ENCODE results near the gene CRHR1. TPM values are rescaled to one million over a fixed set of nuclear protein-coding genes. Genes with fewer than 3 reads are reported as not detected.

The CRHR1 gene
- total RNA-seq, 2 experiments from 2014 or later: not detected

DNA sequence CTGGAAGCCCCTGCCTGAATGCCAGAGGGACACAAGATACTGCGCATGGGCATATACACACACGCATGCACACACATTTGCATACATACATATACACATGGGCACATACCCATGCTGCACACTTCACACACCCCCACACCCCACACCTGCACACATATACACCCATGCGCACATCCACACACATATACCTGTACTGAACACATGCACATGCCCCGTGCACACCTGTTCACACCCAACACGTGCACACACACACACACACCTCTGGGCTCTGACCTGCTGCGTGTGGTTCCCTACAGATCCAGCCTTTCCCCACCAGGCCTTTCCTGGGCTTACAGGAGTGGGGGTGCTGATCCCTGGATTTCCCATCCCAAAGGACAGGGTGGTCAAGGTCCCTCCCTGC is 66.9 kb downstream of the CRHR1 start:
- TF ChIP-seq CTCF (IDR thresholded peaks at IDR 0.05): no peak
- Mint-ChIP-seq H3K4me1 (ENCODE audit: low read depth) (peaks cover 5% of the 10 kb centered on the region), H3K36me3 (ENCODE audit: low read depth) (no peaks in the 10 kb centered on the region), H3K27ac (no peak overlapping the region), H3K27me3 (peaks cover 13% of the 10 kb centered on the region), H3K4me3 (no peak overlapping the region), H3K9me3 (no peaks in the 10 kb centered on the region)
- CTCF ChIA-PET: interaction anchor here (1.0 to 2.6 kb wide), 9 partner anchors 8 to 88 kb away, joined by 3 to 17 read pairs (median 5); no protein-coding TSS in a partner anchor
- POLR2A ChIA-PET: interaction anchor here (0.6 kb wide), 1 partner anchor 110 kb away, joined by 3 read pairs; no protein-coding TSS in a partner anchor
- intact Hi-C loops (cut with micrococcal nuclease): no loop called here
- DNase-seq: no peak
- no peak for ATAC-seq

- ATAC-seq (no peak), DNase-seq (no peak)
- TF ChIP-seq CTCF (IDR thresholded peaks at IDR 0.05): no peak
- Mint-ChIP-seq H3K27ac (no peak overlapping the region), H3K36me3 (ENCODE audit: low read depth) (no peaks in the 10 kb centered on the region), H3K27me3 (peaks cover 13% of the 10 kb centered on the region), H3K9me3 (no peaks in the 10 kb centered on the region), H3K4me3 (no peak overlapping the region), H3K4me1 (ENCODE audit: low read depth) (peaks cover 5% of the 10 kb centered on the region)
- CTCF ChIA-PET: interaction anchor here (0.9 to 2.6 kb wide), 17 partner anchors 8 to 221 kb away, joined by 3 to 17 read pairs (median 4); no protein-coding TSS in a partner anchor
- POLR2A ChIA-PET: interaction anchor here (0.6 kb wide), 1 partner anchor 110 kb away, joined by 3 read pairs; no protein-coding TSS in a partner anchor
- intact Hi-C loops (cut with micrococcal nuclease): no loop called here
Measured at GRCh38 chr17:45851464-45851863, 67.3 kb downstream of the CRHR1 start.

DNA sequence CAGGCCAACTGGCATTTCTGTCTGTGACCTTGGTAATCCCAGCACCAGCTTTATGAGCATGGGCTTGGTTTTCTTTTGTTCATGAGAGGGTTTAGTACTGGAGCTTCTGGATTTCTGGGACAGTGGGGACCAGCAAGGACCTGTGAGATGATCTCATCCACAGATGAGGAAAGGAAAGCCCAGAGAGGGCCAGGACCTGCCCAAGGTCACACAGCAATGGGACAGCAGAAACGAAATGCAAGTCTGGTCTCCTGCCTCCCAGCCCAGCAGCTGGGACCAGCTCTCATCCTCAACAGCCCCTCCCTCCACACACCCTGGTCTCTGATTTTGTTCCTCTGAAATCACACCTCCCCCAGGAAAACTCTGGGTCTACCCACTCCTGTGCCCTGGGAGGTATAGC is 67.8 kb downstream of the CRHR1 start:
- Mint-ChIP-seq H3K9me3 (no peaks in the 10 kb centered on the region), H3K4me3 (no peak overlapping the region), H3K27me3 (peaks cover 13% of the 10 kb centered on the region), H3K4me1 (ENCODE audit: low read depth) (peaks cover 5% of the 10 kb centered on the region), H3K36me3 (ENCODE audit: low read depth) (no peaks in the 10 kb centered on the region), H3K27ac (no peak overlapping the region)
- intact Hi-C loops (cut with micrococcal nuclease): no loop called here
- DNase-seq (no peak), ATAC-seq (no peak)
- CTCF ChIA-PET: interaction anchor here (0.6 to 2.6 kb wide), 32 partner anchors 9 to 222 kb away, joined by 3 to 17 read pairs (median 3); no protein-coding TSS in a partner anchor
- POLR2A ChIA-PET: interaction anchor here (0.6 kb wide), 1 partner anchor 109 kb away, joined by 3 read pairs; no protein-coding TSS in a partner anchor
- TF ChIP-seq CTCF (IDR thresholded peaks at IDR 0.05): no peak

DNA sequence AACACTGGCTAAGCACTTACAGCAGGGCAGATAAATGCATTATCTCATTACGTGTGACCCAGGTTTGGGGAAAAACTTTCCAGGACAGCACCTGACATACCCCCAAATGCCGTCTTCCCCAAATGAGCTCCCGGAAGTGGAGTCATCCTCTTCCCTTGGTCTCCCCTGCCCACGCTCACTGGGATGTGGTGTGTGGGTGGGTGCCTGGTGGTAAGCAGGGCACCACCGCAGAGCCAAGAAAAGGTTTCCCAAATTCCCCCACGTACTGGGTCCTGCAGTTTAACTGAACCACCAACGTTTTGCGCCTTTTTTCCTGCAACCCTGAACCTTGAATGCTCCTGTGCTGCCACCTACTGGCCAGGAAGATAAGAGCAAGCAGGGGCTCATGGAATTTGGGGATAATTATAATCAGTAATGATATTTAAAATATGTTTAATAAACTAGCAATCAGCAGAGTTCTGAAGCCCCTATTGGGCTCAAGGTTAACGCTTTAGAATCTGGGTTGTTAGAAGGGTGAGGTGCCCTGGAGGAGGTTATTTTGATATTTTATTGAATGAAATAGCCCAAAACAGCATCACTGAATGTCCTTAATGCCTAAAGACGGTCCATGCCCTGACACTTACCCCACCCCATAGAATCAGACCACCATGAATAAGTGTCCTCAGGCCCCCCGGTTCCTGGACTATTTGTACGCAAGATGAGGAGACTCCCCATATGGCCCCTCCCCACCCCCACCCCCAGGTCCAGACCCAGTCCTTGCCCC is 68.6 kb downstream of the CRHR1 start:
- H3K27me3 Mint-ChIP-seq: peaks cover 15% of the 10 kb centered on the region
- no peak overlapping the region for H3K4me3 Mint-ChIP-seq
- peak; percentile 76 for DNase-seq
- no peaks in the 10 kb centered on the region for H3K9me3 Mint-ChIP-seq
- TF ChIP-seq CTCF (IDR thresholded peaks at IDR 0.05): peak; percentile 92
- no peaks in the 10 kb centered on the region for H3K36me3 Mint-ChIP-seq (ENCODE audit: low read depth)
- H3K4me1 Mint-ChIP-seq (ENCODE audit: low read depth): peaks cover 5% of the 10 kb centered on the region
- ATAC-seq: peak; percentile 37
- no peak overlapping the region for H3K27ac Mint-ChIP-seq
- intact Hi-C loops (cut with micrococcal nuclease): no loop called here
- POLR2A ChIA-PET: no interaction called here
- CTCF ChIA-PET: interaction anchor here (0.6 to 2.6 kb wide), 30 partner anchors 9 to 222 kb away, joined by 3 to 17 read pairs (median 3); no protein-coding TSS in a partner anchor

DNA sequence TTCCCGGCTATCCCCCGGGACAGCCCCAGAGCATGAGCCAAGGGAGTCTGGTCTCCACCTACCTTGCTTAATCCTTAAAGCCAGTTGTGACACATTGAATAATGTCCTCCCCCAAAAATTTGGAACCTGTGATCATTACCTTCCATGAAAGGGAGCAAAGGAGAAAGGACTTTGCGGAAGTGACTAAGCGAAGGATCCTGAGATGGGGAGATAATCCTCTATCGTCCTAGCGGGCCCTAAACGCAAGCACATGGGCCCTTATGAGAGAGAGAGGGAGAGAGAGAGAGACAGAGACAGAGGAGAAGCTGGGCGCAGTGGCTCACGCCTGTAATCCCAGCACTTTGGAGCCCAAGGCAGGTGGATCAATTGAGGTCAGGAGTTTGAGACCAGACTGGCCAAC is 70.1 kb downstream of the CRHR1 start:
- H3K27me3 Mint-ChIP-seq: peaks cover 25% of the 10 kb centered on the region
- H3K4me1 Mint-ChIP-seq (ENCODE audit: low read depth): peaks cover 5% of the 10 kb centered on the region
- intact Hi-C loops (cut with micrococcal nuclease): no loop called here
- H3K27ac Mint-ChIP-seq: no peak overlapping the region
- no peak overlapping the region for H3K4me3 Mint-ChIP-seq
- DNase-seq: no peak
- TF ChIP-seq CTCF (IDR thresholded peaks at IDR 0.05): no peak
- no peaks in the 10 kb centered on the region for H3K9me3 Mint-ChIP-seq
- no peak for ATAC-seq
- ChIA-PET CTCF (interaction anchor here (1.7 to 1.9 kb wide), 2 partner anchors 72 to 214 kb away, joined by 4 to 7 read pairs; no protein-coding TSS in a partner anchor), POLR2A (no interaction called here)
- no peaks in the 10 kb centered on the region for H3K36me3 Mint-ChIP-seq (ENCODE audit: low read depth)
